Measurements from ENCODE around the gene PGLYRP1.

GRCh38 chr19:46040952-46041500 lies 18.2 kb upstream of the PGLYRP1 start, which contains the start of gene IGFL4:
- TF ChIP-seq CTCF (IDR thresholded peaks at IDR 0.05; ENCODE audit: insufficient read depth, low read depth, low read length) (no peak), EZH2 (IDR thresholded peaks at IDR 0.05; ENCODE audit: insufficient read depth, low read length) (no peak)

All from astrocyte (in vitro differentiated cells and primary cell).